HG03571 (cell line): Measurements from ENCODE around the gene PARP9.
"Not testable (repeated sequence)": the region's sequence is repeated elsewhere in the genome, so short reads cannot be mapped to it uniquely, and the experiment has no call there.

Experiments used
- ATAC-seq: cut with Tn5 transposase; IDR thresholded peaks from one replicate; pipeline ENCODE4 v1.9.1; 2021; ENCODE audit not compliant: unreplicated experiment

Gene PARP9

GRCh38 chr3:122576174-122576940 lies 12.3 kb upstream of the PARP9 start:
- peak; percentile 84 for ATAC-seq

GRCh38 chr3:122572940-122573412 lies 8.9 kb upstream of the PARP9 start:
- no peak for ATAC-seq

GRCh38 chr3:122568755-122569154 lies 4.7 kb upstream of the PARP9 start:
- ATAC-seq, result no peak

GRCh38 chr3:122568131-122568530 lies 4.0 kb upstream of the PARP9 start:
- ATAC-seq, result not testable (repeated sequence)

GRCh38 chr3:122563717-122564025 lies 429 bp downstream of the PARP9 start:
- peak; percentile 11 for ATAC-seq

GRCh38 chr3:122562923-122563716 lies 980 bp downstream of the PARP9 start:
- no peak for ATAC-seq

- no peak for ATAC-seq
Measured at GRCh38 chr3:122560680-122561079, 3.4 kb downstream of the PARP9 start.

- ATAC-seq, result no peak
Measured at GRCh38 chr3:122559906-122560305, 4.2 kb downstream of the PARP9 start.

GRCh38 chr3:122558605-122559004 lies 5.5 kb downstream of the PARP9 start:
- no peak for ATAC-seq

GRCh38 chr3:122557356-122557755 lies 6.7 kb downstream of the PARP9 start:
- no peak for ATAC-seq

GRCh38 chr3:122555275-122556071 lies 8.6 kb downstream of the PARP9 start:
- ATAC-seq, result no peak

- ATAC-seq, result no peak
Measured at GRCh38 chr3:122553171-122553570, 10.9 kb downstream of the PARP9 start.

GRCh38 chr3:122548619-122549018 lies 15.5 kb downstream of the PARP9 start:
- ATAC-seq, result no peak

GRCh38 chr3:122548076-122548475 lies 16.0 kb downstream of the PARP9 start:
- ATAC-seq, result no peak

- ATAC-seq, result no peak
Measured at GRCh38 chr3:122546151-122546550, 17.9 kb downstream of the PARP9 start.

GRCh38 chr3:122538956-122539490 lies 25.1 kb downstream of the PARP9 start:
- no peak for ATAC-seq

GRCh38 chr3:122536632-122537001 lies 27.5 kb downstream of the PARP9 start:
- ATAC-seq, result no peak

GRCh38 chr3:122535964-122536631 lies 28.0 kb downstream of the PARP9 start:
- no peak for ATAC-seq

- ATAC-seq, result peak; percentile 97
Measured at GRCh38 chr3:122533931-122534334, 30.2 kb downstream of the PARP9 start.

GRCh38 chr3:122533480-122533879 lies 30.6 kb downstream of the PARP9 start:
- ATAC-seq, result no peak

- ATAC-seq, result no peak
Measured at GRCh38 chr3:122530164-122530563, 33.9 kb downstream of the PARP9 start.
